HepG2 (cell line): Measurements from ENCODE around the gene FLVCR1. TPM values are rescaled to one million over a fixed set of nuclear protein-coding genes. Genes with fewer than 3 reads are reported as not detected.

Experiments used
- ATAC-seq: fragments of 200-7000 bp; cut with Tn5 transposase; 3 replicates; pipeline ENCODE4 v1.9.1; 2020; ENCODE audit warnings: mild to moderate bottlenecking, moderate library complexity
- BruUV-seq: library from RNA; stranded (reverse); fragments of 400-500 nt; replicated peaks from 2 replicates; lab custom pipeline; 2021; lab: Mats Ljungman, UMichigan
- CTCF ChIA-PET: fragments of 300-600 bp; formaldehyde crosslinking; extraction: SDS; loops from one replicate; lab custom pipeline; 2021; ENCODE audit warnings: low total read pairs, inconsistent platforms, low intra/inter-chr PET ratio; lab: Yijun Ruan, JAX
- POLR2A ChIA-PET: fragments of 350-600 bp; sonication (Branson Sonifier 250); formaldehyde crosslinking; loops from one replicate; lab custom pipeline; 2020; ENCODE audit warnings: antibody characterized with exemption, inconsistent platforms; lab: Yijun Ruan, JAX
- DNase-seq: peaks from one replicate; pipeline ENCODE4 v3.0.0-alpha.2; 2015; ENCODE audit warnings: low spot score
- FAIRE-seq: peaks from 3 replicates; lab custom pipeline; 2011; peaks lifted over from hg19 to GRCh38; lab: Jason Lieb, UNC
- H2AFZ ChIP-seq: one replicate; pipeline ENCODE4 v1.6.1; 2011; ENCODE audit warnings: low read length, inconsistent platforms
- H3K27ac ChIP-seq: fragments of 300-600 bp; 3 replicates; pipeline ENCODE4 v1.8.0; 2011; ENCODE audit warnings: mixed run types, mild to moderate bottlenecking, mixed read lengths, low read length, inconsistent platforms; ENCODE audit not compliant: insufficient read depth; ENCODE audit errors: extremely low read length
- H3K27me3 ChIP-seq, 2 experiments: fragments of 200-600 bp in 1 of 2; 2 replicates in 1 of 2; 3 replicates in 1 of 2; pipeline versions ENCODE4 v1.6.0 to v1.8.0; 2011; ENCODE audit warnings: low read length in 2 of 2, mild to moderate bottlenecking in 2 of 2, moderate library complexity in 2 of 2, inconsistent platforms in 1 of 2; ENCODE audit not compliant: insufficient read depth in 2 of 2, control insufficient read depth in 1 of 2
- H3K36me3 ChIP-seq, 2 experiments: fragments of 200-600 bp in 1 of 2; replicated peaks in 1 of 2; 2 replicates in 1 of 2; 3 replicates in 1 of 2; pipeline versions ENCODE4 v1.5.1 to v1.8.0; 2011; ENCODE audit warnings: low read length in 2 of 2, inconsistent platforms in 1 of 2; ENCODE audit not compliant: insufficient read depth in 2 of 2, control insufficient read depth in 1 of 2
- H3K4me1 ChIP-seq: 2 replicates; pipeline ENCODE4 v1.5.1; 2012; ENCODE audit warnings: low read length, inconsistent platforms; ENCODE audit not compliant: insufficient read depth
- H3K4me2 ChIP-seq: 2 replicates; pipeline ENCODE4 v1.6.0; 2011; ENCODE audit warnings: low read depth, low read length, inconsistent platforms
- H3K4me3 ChIP-seq, 3 experiments: fragments of 200-600 bp in 1 of 3; sonication (generic), shearing (Covaris generic) in 1 of 3; replicated peaks in 1 of 3; 2 replicates each; pipeline ENCODE4 v1.5.1; 2011 to 2016; ENCODE audit warnings: low read length in 3 of 3, inconsistent platforms in 2 of 3, low read depth in 2 of 3, mild to moderate bottlenecking in 2 of 3, control low read depth in 1 of 3, mixed read lengths in 1 of 3; ENCODE audit not compliant: insufficient read depth in 1 of 3
- H3K79me2 ChIP-seq: one replicate; pipeline ENCODE4 v1.6.1; 2011; ENCODE audit warnings: low read length, inconsistent platforms; ENCODE audit not compliant: insufficient read depth
- H3K9ac ChIP-seq: 2 replicates; pipeline ENCODE4 v1.6.0; 2011; ENCODE audit warnings: mild to moderate bottlenecking, low read depth, low read length, inconsistent platforms; ENCODE audit not compliant: insufficient read depth
- H3K9me3 ChIP-seq: 2 replicates; pipeline ENCODE4 v1.5.1; 2012; ENCODE audit warnings: mild to moderate bottlenecking, low read length
- H4K20me1 ChIP-seq: 2 replicates; pipeline ENCODE4 v1.6.0; 2011; ENCODE audit warnings: inconsistent platforms, mild to moderate bottlenecking, low read length, moderate library complexity; ENCODE audit not compliant: insufficient read depth
- HMG20A ChIP-seq: IDR thresholded peaks from 2 replicates; pipeline ENCODE4 v1.6.1; 2016; ENCODE audit warnings: borderline replicate concordance
- MAFF ChIP-seq: IDR thresholded peaks from 2 replicates; pipeline ENCODE4 v1.6.1; 2011; ENCODE audit warnings: low read depth, low read length, improper control_type of control experiment
- MAFK ChIP-seq, 2 experiments: IDR thresholded peaks in 1 of 2; conservative IDR thresholded peaks in 1 of 2; 2 replicates each; pipeline ENCODE4 v1.6.1; 2011; ENCODE audit warnings: improper control_type of control experiment in 2 of 2, low read length in 2 of 2
- ZSCAN31 ChIP-seq: sonication (generic); formaldehyde crosslinking; IDR thresholded peaks from 2 replicates; pipeline ENCODE4 v1.5.0; 2020; ENCODE audit warnings: low read depth, mild to moderate bottlenecking, missing genetic modification reagents
- WGBS: methylation state at CpG from one replicate; pipeline ENCODE4 v1.1.6; 2017; ENCODE audit warnings: low lambda C conversion rate; 5-methylcytosine and 5-hydroxymethylcytosine counted together
- in situ Hi-C: cut with HindIII; loops from 2 replicates; pipeline ENCODE4 v1.10.0; 2017; ENCODE audit warnings: low pct_unique_long_range_greater_than_20kb; ENCODE audit not compliant: extremely low pct_ligation_motif_present
- intact Hi-C: fragments of 100-400 bp; cut with micrococcal nuclease; formaldehyde crosslinking; loops from one replicate; pipeline ENCODE4 v1.10.0; 2022; ENCODE audit not compliant: unreplicated experiment
- polyA plus RNA-seq, 8 experiments: library from polyadenylated mRNA; depleted of rRNA in 3 of 8; stranded (reverse) in 7 of 8; unstranded in 1 of 8; fragments of >200 nt; fragmentation: Illumina TruSeq in 4 of 8; extraction: Trizol in 4 of 8; gene quantifications; 2 replicates each; pipeline versions ENCODE4 v1.2.1 to v1.2.3, GENCODE V29; 2011 to 2016; ENCODE audit warnings: low read depth in 4 of 8, missing spikeins in 1 of 8, mixed read lengths in 1 of 8; ENCODE audit not compliant: insufficient read depth in 1 of 8
- total RNA-seq, 5 experiments: library from RNA; depleted of rRNA; stranded (reverse); fragments of >200 nt; fragmentation: Illumina TruSeq; extraction: Trizol; gene quantifications; 2 replicates each; pipeline ENCODE4 v1.2.3, GENCODE V29; 2016; ENCODE audit warnings: low read depth in 1 of 5

FLVCR1 gene
- total and polyA plus RNA-seq, 2 of the 13 experiments (the other 11 are each of a cell fraction or from before 2014, with no cell fraction given) = 14.8 to 39.8 TPM

DNA sequence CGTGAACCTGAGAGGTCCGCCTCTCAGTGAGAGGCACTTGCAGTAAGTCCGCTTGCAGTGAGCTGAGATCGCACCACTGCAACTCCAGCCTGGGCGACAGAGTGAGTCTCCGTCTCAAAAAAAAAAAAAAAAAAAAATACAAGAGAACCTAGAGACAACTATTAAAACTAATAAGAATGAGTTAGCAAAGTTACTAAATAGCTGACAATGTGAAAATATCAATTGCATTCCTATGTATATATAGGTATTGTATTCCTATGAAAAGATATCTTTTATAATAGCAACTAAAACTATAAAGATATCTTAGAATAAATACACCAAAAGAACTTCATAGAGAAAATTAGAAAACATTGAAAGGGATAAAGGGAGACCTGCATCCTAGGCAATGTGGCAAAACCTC is 20.3 kb downstream of the FLVCR1 start:
- ATAC-seq (no peak), DNase-seq (no peak), FAIRE-seq (no peak)
- in situ Hi-C loops (no loop called here), intact Hi-C loops (no loop called here)
- CTCF ChIA-PET = no interaction called here
- no peaks in the 10 kb centered on the region for H4K20me1 ChIP-seq
- no peak overlapping the region for H3K27ac ChIP-seq
- WGBS = 97% methylated on average over 6 of the region's 6 CpGs
- no peak overlapping the region for H3K9ac ChIP-seq
- BruUV-seq = no TSS peak
- no peaks in the 10 kb centered on the region for H3K27me3 ChIP-seq
- peak; percentile 15; the same call in 1 of the 2 replicates for TF ChIP-seq MAFF
- peak; percentile 14 to 43; a peak in 2 of 4 replicates for TF ChIP-seq MAFK (conservative IDR thresholded peaks at IDR 0.05 in 1 of 2, IDR thresholded peaks at IDR 0.05 in 1 of 2; ENCODE audit: low read length in 2 of 2)
- TF ChIP-seq HMG20A = no peak
- H3K79me2 ChIP-seq = peaks cover 6% of the 10 kb centered on the region
- H3K9me3 ChIP-seq = no peaks in the 10 kb centered on the region
- H3K4me3 ChIP-seq = no peak overlapping the region
- no peak overlapping the region for H3K4me2 ChIP-seq
- H3K4me1 ChIP-seq = no peaks in the 10 kb centered on the region
- no peak overlapping the region for H2AFZ ChIP-seq
- peaks cover 11 to 48% of the 10 kb centered on the region in 2 experiments for H3K36me3 ChIP-seq
- POLR2A ChIA-PET = interaction anchor here (0.6 to 1.4 kb wide), 3 partner anchors 21 to 87 kb away, joined by 3 to 4 read pairs (median 4); partner anchors contain the start of gene FLVCR1

GRCh38 chr1:212879947-212880690 is 22.0 kb downstream of the FLVCR1 start:
- intact Hi-C loops = no loop called here
- in situ Hi-C loops = no loop called here
- TF ChIP-seq ZSCAN31 = no peak
- TF ChIP-seq, all 625 proteins: peak for 0
- no peaks in the 10 kb centered on the region for H3K27me3 ChIP-seq
- BruUV-seq = no TSS peak
- no peak overlapping the region for H3K9ac ChIP-seq
- FAIRE-seq (no peak), DNase-seq (no peak), ATAC-seq (no peak)
- H4K20me1 ChIP-seq = no peaks in the 10 kb centered on the region
- H3K4me3 ChIP-seq = no peak overlapping the region
- H3K4me2 ChIP-seq = no peak overlapping the region
- peaks cover 6% of the 10 kb centered on the region for H3K79me2 ChIP-seq
- H3K36me3 ChIP-seq = peaks cover 10 to 51% of the 10 kb centered on the region in 2 experiments
- CTCF ChIA-PET = no interaction called here
- POLR2A ChIA-PET = no interaction called here
- H3K4me1 ChIP-seq = no peaks in the 10 kb centered on the region
- H3K9me3 ChIP-seq = no peaks in the 10 kb centered on the region
- H3K27ac ChIP-seq = no peak overlapping the region
- H2AFZ ChIP-seq = no peak overlapping the region
- WGBS = 97% methylated on average over 6 of the region's 6 CpGs
